Iris pigment epithelial cell (primary cell): ENCODE results near the gene PMFBP1.
A peak's percentile ranks its signal among the peaks of the same experiment; 100 is the strongest.
"Not testable (repeated sequence)": the region's sequence is repeated elsewhere in the genome, so short reads cannot be mapped to it uniquely, and the experiment has no call there.

Experiments used
- DNase-seq: peaks from one replicate; pipeline ENCODE4 v3.0.0-alpha.2; 2011; ENCODE audit warnings: low read depth

Gene PMFBP1

DNA sequence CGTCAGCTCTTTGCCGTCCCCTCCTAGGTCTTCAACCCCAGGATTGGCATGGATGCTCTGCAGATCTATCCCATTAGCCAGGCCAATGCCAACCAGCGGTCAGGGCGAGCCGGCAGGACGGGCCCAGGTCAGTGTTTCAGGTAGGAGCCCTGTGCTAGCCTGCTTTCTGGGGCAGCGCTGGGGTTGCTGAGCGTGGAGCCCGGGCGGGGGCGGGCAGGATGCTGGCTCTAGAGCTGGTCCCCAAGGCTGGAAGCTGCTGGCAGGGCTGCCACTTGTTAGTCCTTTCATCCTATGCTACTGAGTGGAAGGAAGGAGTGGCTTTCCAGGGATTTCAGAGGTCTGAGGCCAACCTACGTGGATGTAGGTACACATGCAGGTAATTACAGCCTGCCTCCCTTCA, 66.0 kb downstream of the PMFBP1 start:
- DNase-seq: no peak

DNA sequence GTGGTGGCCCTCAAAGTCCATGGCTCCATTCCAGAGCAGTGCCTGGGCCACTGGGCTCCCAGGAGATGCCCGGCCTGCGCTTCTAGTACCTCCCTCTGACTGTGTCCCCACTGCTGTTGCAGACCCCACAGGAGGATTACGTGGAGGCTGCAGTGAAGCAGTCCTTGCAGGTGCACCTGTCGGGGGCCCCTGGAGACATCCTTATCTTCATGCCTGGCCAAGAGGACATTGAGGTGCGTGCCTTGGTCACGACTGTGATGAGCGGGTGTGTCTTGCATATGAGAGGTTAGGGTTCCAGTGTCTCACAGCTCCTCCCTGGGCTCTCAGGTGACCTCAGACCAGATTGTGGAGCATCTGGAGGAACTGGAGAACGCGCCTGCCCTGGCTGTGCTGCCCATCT, 67.0 kb downstream of the PMFBP1 start:
- no peak for DNase-seq

DNA sequence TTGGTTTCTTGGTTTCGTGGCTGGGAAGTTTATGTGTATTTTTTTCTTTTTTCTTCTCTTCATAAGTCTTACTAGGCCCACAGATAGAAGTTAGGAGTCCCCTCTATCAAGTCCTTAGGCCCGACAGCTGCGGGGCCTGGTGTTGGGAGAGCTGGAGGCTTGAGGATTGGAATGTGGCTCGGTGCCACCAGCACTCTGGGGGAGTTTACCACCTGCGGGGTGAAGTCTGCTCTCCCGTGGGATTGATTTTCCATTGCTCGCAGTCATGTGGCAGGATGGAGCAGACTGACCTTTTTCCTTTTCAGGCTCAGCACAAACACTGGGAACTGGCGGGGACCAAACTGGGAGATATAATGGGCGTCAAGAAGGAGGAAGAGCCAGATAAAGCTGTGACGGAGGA, 70.8 kb downstream of the PMFBP1 start:
- no peak for DNase-seq

DNA sequence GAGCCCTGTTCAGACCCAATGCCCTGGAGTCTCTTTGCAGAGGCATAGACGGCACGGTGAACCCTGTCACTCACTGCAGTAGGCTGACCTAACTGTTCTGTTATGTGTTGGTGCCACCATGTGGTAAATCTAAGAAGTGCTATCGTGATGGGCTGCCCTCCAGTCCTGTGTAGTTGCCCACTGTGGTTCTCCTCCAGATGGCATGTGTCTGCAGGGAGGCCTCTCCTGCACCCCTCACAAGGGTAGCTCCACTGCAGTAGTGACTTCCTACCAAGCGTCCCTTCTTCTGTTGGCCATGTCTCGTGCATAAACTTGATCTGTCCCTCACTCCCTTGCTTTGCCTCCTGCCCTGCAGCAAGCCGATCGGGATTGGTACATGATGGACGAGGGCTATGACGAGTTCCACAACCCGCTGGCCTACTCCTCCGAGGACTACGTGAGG, 72.6 kb downstream of the PMFBP1 start:
- peak; percentile 58 for DNase-seq

DNA sequence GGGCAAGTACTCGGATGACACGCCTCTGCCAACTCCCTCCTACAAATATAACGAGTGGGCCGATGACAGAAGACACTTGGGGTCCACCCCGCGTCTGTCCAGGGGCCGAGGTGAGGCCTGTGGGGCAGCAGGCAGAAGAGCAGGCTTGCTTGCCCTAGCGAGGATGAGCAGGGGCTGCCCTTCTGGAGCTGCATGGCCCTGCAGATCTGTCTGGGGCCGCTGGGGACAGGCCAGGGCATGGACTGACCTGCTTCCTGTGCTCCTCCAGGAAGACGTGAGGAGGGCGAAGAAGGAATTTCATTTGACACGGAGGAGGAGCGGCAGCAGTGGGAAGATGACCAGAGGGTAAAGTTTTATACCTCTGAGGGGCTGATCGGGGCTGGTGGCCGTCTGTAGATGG, 73.0 kb downstream of the PMFBP1 start:
- DNase-seq: no peak

DNA sequence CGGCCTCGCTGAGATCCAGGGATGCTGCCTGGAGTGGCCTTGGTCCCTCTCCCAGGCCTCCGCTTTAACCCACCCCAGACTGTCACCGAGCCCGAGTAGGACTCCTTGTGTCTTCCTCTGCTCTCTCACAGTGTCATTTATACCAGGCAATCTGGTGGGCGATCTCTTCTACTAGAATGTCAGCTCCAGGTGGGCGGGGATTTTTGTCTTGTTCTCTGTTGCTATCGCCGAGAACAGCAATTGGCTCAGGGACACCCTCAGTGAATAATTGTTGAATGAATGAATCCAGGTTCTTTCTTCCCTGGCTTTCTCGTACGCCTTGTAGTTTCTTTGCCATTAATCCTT, 77.7 kb downstream of the PMFBP1 start:
- DNase-seq: peak; percentile 12

DNA sequence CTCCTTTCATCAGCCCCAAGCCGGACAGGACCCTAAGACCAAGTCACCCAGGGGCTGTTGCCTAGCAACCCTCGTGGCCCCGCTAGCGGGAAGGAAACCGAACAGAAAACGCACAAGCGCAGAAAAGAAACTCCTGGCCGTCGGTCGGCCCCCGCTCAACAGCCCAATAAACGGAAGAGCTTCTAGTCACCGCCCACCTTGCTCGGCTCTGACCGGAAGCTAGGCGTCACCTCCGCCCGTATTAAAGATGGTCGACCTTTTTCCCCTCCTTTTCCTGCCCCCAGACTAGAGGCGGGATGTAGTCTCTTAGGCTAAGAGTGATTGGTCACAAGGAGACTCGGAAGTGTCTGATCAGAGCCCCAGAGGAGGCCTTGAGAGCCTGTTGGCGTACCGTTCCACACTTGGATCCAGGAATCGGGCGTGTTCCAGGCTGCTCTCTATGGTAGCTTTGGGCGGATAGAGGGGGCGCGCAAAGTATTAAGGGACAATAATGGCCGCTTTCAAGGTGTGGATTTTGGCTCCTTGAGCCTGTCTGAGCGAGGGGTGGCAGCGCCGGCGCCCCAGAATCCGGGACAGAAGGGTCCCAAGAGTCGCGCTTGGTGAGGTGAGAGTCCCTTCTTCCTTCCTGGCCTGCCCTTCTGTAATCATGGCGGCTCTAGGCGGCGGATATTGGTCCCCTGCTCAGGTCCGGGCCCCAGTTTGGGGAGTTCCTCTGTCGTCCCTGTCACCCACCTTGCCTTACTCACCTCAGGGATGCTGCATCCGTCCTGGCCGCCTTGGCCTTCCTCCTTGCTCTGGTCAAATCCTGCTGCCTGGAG, 78.3 kb downstream of the PMFBP1 start, which contains the start of the genes DHX38 and TXNL4B:
Gene DHX38 (plus strand): TSS at position 400 of the 818 bp plus-strand sequence. CDS start 2,311 bp downstream, outside the sequence.
Gene TXNL4B (minus strand): TSS at position 173 of the 818 bp plus-strand sequence. CDS start 2,871 bp downstream, outside the sequence.
- peak; percentile 100 for DNase-seq

DNA sequence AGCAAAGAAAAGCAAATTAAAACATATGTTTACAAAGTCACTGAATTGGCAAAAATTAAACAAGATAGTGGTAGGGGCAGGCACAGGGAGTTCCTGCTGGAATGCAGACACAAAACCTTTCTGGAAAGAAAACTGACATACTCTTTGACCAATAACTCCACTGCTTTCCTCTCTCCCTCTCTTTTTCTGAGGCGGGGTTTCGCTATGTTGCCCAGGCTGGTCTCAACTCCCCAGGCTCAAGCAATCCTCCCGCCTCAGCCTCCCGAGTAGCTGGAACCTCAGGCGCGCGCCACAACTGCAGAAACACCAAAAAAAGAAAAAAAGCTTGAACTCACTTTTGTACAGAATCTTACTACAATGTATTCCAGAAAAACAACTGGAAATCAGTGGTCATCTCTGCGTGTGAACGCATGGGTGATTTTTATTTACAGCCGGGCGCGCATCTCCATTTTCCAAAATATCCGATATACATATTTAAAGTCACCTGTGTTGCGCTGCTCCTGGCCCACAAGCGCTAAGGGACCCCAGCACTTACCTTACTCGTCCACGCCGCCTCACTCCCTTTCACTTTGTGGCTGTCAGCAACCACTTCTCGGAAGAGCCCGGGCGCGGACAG, 79.0 kb downstream of the PMFBP1 start:
- DNase-seq: peak; percentile 79

DNA sequence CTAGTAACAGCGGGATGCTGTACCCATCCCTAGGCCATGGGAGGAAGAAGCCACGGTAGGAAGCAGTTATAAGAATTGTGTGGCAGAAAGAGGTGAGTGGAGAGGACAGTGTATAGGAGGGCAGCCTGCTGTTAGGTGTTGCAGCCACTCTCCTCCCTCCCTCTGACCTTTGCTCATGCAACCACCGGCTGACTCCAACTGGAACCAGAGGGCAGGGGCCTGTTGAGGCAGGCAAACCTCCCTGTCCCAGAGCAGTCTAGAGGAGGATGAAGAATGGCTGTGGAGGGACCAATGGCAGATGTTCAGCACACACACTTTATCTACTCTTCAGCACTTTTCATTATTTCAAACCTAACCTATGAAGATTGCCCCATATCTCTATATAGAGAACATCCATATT, 80.7 kb downstream of the PMFBP1 start:
- no peak for DNase-seq

DNA sequence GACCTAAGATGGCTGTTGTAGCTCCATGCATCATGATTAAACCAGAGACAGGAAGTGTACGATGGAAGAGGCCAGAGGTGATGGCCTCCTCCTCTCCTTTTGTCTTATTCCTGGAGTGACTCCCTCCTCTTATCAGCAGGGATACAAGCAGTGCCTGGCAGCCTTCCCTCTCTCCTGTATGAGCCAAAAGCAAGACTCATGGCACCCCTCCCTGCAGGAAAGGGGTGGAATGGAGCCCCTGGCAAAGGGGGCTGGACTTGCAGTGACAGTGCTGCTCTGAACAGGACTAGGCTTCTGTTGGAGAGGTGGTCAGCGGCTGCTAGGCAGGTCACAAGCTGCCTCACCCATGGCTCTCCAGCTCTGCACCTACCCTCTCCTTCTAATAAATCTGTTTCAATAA, 87.0 kb downstream of the PMFBP1 start:
- DNase-seq: no peak

DNA sequence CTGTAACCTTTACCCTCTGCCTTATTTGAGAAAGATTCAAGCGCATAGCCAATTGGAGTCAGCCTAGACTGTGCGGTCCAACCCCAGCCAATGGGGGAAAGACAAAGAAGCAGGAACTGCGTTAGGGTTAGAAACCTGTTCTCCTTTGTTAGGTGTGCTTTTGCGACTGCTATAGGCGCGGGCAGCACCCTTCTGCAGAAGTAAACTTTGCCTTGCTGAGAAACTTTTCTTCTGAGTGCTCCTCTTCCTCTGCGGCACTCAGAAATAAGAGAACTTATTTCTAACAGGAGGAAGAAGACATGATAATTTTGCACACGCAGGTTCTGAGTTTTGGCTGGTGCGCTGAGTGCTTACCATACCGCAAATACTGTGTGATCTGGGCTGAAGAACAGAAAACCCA, 87.5 kb downstream of the PMFBP1 start:
- DNase-seq: no peak

DNA sequence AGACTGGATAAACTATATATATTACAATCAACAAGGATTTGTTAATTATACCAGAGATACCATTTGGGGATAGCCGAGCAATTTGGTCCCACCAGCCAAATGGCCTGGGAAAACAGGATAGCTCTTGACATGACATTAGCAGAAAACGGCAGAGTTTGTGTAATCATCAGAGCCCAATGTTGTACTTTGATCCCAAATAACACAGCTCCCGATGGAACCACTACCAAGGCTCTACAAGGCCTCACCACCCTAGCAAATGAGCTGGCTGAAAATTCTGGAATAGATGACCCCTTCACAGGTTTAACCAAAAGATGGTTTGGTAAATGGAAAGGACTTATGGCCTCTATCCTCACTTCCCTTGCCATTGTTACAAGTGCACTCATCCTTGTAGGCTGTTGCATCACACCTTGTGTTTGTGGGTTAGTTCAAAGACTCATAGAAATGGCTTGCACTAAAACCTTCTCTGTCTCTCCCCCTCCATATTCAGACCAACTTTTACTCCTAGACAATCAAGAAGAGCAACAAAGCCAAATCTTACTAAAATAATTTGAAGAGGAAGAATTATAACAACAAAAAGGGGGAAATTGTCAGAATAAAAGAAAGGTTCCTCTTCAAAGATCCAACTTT, 88.1 kb downstream of the PMFBP1 start:
- no peak for DNase-seq

DNA sequence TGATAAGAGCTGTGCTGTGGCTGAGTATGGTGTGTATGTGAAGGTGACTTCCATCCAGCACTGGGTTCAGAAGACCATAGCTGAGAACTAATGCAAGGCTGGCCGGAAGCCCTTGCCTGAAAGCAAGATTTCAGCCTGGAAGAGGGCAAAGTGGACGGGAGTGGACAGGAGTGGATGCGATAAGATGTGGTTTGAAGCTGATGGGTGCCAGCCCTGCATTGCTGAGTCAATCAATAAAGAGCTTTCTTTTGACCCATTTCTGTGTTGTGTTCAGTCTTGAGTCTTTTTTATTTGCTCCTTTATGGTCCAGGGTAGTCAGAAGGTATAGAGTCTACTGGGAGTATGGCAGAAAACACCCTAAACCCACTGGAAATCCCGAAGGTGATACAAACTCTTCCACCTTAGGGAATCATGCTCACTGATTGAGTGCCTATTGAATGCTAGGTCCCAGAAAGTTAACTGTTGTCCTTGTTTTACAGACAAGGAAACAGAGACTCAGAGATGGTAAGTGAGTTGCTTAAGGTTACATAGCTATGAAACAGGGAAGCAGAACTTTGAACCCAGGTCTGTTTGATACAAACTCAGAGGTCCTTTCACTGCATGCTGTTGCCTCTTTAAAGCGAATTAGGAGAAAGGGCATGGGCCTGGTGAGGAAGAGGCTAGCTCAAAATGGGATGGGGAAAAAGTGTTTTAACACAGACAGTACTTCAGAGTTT, 94.8 kb downstream of the PMFBP1 start:
- DNase-seq: not testable (repeated sequence)

DNA sequence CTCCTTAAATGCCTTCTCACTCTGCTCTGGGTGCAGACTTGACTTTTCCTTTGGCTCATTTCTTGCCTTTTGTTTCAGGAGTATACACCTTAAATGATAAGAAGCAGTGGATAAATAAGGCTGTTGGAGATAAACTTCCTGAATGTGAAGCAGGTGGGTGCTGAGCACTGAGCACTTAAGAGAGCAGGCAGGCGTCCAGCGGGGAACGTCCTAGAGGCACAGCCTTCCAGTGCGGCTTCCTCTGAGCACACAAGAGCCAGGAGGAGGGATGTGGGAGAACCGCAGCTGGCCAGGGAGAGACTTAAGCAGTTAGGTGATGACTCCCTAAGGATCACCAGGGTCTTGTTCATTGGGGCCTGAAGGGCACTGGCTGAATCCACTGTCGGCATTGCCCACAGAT, 96.9 kb downstream of the PMFBP1 start:
- not testable (repeated sequence) for DNase-seq

DNA sequence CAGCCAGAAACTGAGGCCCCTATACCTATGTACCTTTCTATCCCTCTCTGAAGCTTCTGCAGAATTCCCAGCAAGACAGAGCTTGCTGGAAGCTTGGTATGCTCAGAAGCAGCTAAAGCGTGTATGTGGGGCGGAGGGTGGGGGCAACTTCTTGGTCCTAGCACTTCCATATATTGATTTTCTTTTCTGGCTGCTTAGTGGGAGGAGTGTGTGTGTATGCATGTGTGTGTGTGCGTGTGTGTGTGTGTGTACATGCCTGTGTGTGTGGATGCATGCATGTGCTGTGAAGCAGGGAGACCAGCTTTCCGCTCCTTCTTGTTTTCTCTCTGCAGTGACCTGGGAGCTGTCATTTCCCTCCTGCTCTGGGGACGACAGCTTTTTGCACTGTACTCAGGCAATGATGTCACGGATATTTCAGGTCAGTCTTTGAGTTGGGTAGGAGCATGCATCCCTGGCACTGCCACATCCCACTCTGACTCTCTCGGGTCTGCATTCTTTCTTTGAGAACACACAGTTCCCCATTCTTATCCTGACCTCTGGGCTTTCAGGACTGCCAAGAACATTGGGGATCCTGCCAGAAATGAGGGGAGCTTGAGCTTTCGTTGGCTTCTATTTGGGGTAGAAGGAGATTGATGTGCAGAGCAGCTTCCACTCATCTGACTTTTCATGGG, 98.3 kb downstream of the PMFBP1 start:
- DNase-seq: no peak

DNA sequence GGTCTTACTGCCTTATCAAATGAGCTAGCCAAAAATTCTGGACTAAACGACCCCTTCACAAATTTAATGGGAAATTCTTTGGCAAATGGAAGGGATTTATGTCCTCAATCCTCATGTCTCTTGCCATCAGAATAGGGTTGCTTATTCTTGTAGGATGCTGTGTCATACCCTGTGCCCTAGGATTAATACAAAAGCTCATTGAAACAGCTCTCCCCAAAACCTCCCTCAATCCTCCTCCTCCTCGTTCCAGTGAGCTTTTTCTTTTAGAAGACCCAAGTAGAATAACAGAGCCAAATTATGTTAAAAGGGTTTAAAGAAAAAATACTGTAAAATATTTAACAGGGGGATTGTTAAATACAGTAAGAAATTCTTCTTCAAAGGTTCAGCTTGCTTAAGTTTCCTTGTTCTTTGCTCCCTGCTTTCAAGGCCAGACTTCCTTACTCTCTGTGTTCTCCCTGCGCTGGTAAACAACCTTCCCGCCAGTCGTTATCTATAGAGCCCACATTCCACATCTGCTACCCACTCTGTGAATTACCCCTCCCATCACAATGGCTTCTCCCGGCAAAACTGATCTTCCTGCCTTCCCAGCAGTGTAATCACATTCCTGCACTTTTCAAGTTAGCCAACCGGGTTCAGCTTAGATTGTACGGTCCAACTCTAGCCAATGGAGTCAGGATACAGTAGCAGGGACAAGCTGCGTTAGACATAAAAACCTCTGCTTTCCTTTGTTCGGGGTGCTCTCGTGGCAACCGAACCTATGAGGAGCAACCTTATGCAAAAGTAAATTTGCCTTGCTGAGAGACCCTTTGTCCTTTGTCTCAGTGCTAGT, 99.2 kb downstream of the PMFBP1 start:
- DNase-seq: peak; percentile 5
